HepG2 (cell line): Measurements from ENCODE around the gene LPIN3.

Experiments
- CTCF ChIP-seq: sonication (generic); formaldehyde crosslinking; IDR thresholded peaks from 2 replicates; pipeline ENCODE4 v1.5.0; 2020; ENCODE audit warnings: mild to moderate bottlenecking, missing genetic modification reagents, moderate library complexity
- SPEN ChIP-seq: sonication (generic); formaldehyde crosslinking; IDR thresholded peaks from 2 replicates; pipeline ENCODE4 v1.5.1; 2020; ENCODE audit warnings: low read depth, mild to moderate bottlenecking, missing genetic modification reagents
- ZNF781 ChIP-seq: sonication (generic); formaldehyde crosslinking; IDR thresholded peaks from 2 replicates; pipeline ENCODE4 v1.5.1; 2020; ENCODE audit warnings: borderline replicate concordance, mild to moderate bottlenecking, missing genetic modification reagents; ENCODE audit errors: not compliant biosample characterization

GRCh38 chr20:41344938-41345728, 4.5 kb downstream of the LPIN3 start:
- no peak for TF ChIP-seq ZNF781 (CRISPR knock-in tag)
- no peak for TF ChIP-seq SPEN (CRISPR knock-in tag)
- TF ChIP-seq CTCF (CRISPR knock-in tag): no peak
